Mucosa of descending colon (tissue), 3 donors: ENCODE measurements around the gene RIN2. TPM values are rescaled to one million over a fixed set of nuclear protein-coding genes. Genes with fewer than 3 reads are reported as not detected.

Experiments used
- ATAC-seq: fragments of 200-7000 bp; cut with Tn5 transposase; one replicate; pipeline ENCODE4 v1.9.1; 2020; ENCODE audit warnings: mild to moderate bottlenecking, moderate library complexity
- DNase-seq, 3 donors: peaks; one replicate each; pipeline ENCODE4 v3.0.0-alpha.2; 2020
- H3K36me3 ChIP-seq: fragments of 200-600 bp; one replicate; pipeline ENCODE4 v1.8.0; 2021; ENCODE audit warnings: low read depth, mild to moderate bottlenecking
- H3K4me1 ChIP-seq: fragments of 200-600 bp; one replicate; pipeline ENCODE4 v1.8.0; 2021; ENCODE audit warnings: low read depth, mild to moderate bottlenecking
- H3K4me3 ChIP-seq: fragments of 200-600 bp; one replicate; pipeline ENCODE4 v1.8.0; 2021; ENCODE audit warnings: mild to moderate bottlenecking
- H3K9me3 ChIP-seq: fragments of 200-600 bp; one replicate; pipeline ENCODE4 v1.8.0; 2021; ENCODE audit warnings: mild to moderate bottlenecking
- intact Hi-C, 2 donors: fragments of 100-400 bp; cut with DNase I in 1 of 2; cut with micrococcal nuclease in 1 of 2; formaldehyde crosslinking; loops; one replicate each; pipeline versions ENCODE4 v1.11.0 to v1.11.1; 2022; cut with DNase I, micrococcal nuclease
- total RNA-seq, 3 donors: library from RNA; stranded (reverse); fragmentation: NEBNext Ultra II Directional in 2 of 3; extraction: Animal tissue kit (Norgen Biotek cat#: 25700) in 2 of 3; gene quantifications; one replicate each; pipeline versions ENCODE4 v1.2.1 to v1.2.4, GENCODE V29; 2021 to 2023
- TF ChIP-seq, protein P1 (sequence below): fragments of 200-600 bp; IDR thresholded peaks from one replicate; pipeline ENCODE4 v1.8.0; 2022; ENCODE audit warnings: antibody characterized with exemption, mild to moderate bottlenecking
- donor health status: DM: no; HTN: no; CAD: no; lungs with moderate emphysema.
- donor health status: DM: no; HTN: no; CAD: no.
- donor health status: DM: no; HTN: yes; CAD: no.

RIN2 gene
- total RNA-seq, 3 donors from 2014 or later: 73.1 to 127 (median 73.9) TPM

DNA sequence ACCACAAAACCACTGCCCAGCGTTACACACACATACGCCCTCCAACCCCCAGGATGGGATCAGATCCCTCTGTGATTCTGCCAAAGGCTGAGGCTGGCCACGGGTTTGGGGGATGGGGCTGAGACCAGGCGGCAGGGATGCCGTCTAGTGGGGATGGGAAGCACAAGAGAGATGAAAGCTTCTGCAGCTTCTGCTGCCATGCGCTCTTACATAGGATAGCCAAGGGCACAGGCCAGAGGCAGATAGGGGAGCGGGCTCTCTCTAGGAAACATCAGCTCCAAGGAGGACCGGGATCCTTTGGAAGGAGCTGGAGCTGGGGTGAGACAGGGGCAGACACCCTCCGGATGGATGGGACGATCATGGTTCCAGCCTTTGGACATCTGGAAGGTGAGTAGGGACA, 18.7 kb upstream of the RIN2 start:
- intact Hi-C loops: no loop called here
- TF ChIP-seq, protein P1, sequence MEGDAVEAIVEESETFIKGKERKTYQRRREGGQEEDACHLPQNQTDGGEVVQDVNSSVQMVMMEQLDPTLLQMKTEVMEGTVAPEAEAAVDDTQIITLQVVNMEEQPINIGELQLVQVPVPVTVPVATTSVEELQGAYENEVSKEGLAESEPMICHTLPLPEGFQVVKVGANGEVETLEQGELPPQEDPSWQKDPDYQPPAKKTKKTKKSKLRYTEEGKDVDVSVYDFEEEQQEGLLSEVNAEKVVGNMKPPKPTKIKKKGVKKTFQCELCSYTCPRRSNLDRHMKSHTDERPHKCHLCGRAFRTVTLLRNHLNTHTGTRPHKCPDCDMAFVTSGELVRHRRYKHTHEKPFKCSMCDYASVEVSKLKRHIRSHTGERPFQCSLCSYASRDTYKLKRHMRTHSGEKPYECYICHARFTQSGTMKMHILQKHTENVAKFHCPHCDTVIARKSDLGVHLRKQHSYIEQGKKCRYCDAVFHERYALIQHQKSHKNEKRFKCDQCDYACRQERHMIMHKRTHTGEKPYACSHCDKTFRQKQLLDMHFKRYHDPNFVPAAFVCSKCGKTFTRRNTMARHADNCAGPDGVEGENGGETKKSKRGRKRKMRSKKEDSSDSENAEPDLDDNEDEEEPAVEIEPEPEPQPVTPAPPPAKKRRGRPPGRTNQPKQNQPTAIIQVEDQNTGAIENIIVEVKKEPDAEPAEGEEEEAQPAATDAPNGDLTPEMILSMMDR: no peak
- DNase-seq: peak in 1 of 3 donors; percentile 41

DNA sequence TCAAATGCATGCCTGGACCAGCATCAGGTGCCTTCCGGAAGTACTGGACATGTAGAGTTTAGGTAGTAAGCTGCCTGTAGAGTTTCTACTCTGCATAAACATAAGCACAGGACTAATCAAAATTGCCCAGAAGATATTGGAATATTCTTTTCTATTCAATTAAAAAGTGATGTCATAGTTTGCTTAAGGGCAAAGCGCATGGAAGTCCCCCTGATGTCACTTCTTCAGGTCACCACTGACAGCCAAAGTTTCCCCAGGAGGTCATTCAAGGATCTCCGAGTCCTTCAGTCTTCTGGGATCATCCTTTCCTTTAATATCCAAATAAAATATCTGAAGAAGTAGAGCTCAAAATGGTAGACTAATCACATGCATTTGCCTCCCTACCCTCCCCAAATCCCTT, 17.5 kb upstream of the RIN2 start:
- no peak for DNase-seq
- no peak for ATAC-seq
- intact Hi-C loops: no loop called here
- peaks cover 23% of the 10 kb centered on the region for H3K4me1 ChIP-seq
- H3K4me3 ChIP-seq: no peak overlapping the region
- H3K36me3 ChIP-seq: no peaks in the 10 kb centered on the region
- TF ChIP-seq, protein P1: no peak
- H3K9me3 ChIP-seq: no peaks in the 10 kb centered on the region

More for the DNA sequence above, 18.7 kb upstream of the RIN2 start:
- Histone ChIP-seq H3K4me1 (peaks cover 29% of the 10 kb centered on the region), H3K4me3 (no peak overlapping the region), H3K9me3 (no peaks in the 10 kb centered on the region), H3K36me3 (no peaks in the 10 kb centered on the region)
- ATAC-seq: no peak

DNA sequence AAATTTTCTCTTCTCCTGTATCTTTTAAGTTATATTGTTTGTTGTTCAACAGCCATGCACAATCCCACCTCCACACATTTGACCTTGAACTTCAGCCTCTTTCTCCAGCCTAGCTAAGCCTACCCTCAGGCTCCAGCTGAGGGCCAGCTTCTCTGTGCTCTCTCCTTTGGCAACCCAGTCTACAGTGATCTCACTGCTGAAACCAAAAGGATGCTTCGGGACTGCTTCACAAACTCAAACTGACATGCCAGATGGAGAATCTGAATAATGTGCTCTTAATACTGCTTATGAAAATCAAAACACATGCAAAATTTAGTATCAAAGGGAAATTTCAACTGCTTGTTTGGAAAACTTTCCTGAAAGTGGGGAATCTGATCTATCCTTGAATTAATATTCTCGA, 16.1 kb upstream of the RIN2 start:
- DNase-seq: no peak
- no peak overlapping the region for H3K4me3 ChIP-seq
- H3K4me1 ChIP-seq: peaks cover 14% of the 10 kb centered on the region
- no peaks in the 10 kb centered on the region for H3K36me3 ChIP-seq
- ATAC-seq: no peak
- TF ChIP-seq, protein P1: no peak
- intact Hi-C loops: no loop called here
- no peaks in the 10 kb centered on the region for H3K9me3 ChIP-seq

DNA sequence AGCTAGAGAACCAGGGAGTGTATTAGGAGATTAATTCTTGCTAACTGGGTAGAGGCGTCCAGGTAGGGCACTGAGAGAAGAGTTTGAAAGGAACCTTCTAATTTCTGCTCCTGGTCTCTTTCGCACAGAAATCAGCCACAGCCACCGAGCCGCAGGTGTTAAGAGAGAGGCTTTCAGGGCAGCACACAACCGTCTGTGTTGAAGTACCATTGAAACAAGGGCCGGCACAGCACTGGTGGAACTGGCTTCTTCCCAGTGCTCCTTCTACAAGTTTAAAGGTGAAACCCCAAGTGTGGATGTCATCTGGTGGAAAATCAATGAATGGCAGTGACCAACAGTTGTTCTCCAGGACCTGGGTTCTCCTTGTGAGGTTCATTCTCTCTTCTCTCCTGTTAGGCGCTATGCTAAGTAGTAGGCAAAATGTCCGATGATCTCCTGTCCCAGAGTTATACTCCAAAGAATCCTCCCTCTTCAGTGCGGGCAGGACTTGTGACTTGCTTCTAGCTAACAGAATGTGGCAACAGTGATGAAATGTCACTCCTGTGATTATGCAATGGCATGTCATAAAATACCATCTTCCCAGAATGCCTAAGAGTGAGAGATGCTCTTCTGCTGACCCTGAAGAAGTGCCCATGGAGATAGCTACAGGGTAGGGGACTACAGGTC, 15.0 kb upstream of the RIN2 start:
- intact Hi-C loops: no loop called here
- ATAC-seq (no peak), DNase-seq (no peak)
- no peaks in the 10 kb centered on the region for H3K9me3 ChIP-seq
- peaks cover 9% of the 10 kb centered on the region for H3K4me1 ChIP-seq
- no peak overlapping the region for H3K4me3 ChIP-seq
- H3K36me3 ChIP-seq: no peaks in the 10 kb centered on the region
- TF ChIP-seq, protein P1: no peak

DNA sequence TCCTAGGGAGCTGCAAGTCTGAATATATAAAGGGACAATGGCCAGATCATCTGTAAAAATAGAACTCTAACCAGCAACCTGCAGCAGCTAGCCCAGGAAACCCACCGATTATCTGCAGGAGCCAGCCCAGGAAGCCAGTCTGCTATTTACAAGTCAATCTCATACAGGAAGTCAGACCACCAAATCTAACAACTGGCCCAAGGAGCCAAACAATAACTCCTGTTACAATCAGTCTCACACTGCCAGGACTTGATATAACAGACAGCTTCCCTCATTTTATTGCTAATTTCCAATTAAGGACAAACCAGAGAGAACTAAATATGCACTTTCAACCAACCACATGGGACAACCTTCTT, 14.4 kb upstream of the RIN2 start:
- DNase-seq (no peak), ATAC-seq (no peak)
- TF ChIP-seq, protein P1: no peak
- intact Hi-C loops: no loop called here
- Histone ChIP-seq H3K9me3 (no peaks in the 10 kb centered on the region), H3K4me1 (peaks cover 9% of the 10 kb centered on the region), H3K36me3 (no peaks in the 10 kb centered on the region), H3K4me3 (no peak overlapping the region)

DNA sequence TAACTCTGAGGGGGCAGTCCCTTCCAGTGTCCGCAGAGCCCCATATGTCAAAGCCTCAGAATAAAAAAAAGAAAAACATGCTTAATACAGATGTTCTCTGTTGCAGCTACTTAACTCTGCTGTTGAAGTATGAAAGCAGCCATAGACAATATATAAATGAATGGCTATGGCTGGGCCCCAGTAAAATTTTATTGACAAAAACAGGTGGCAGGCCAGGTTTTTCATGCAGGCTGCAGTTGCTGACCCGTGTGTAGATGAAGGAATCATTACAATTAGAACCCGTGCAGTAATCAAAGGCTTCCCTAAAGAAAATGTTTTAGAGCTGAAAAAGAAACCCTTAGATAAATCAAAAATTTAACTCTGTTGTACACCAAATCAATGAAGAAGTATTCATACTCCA, 13.0 kb upstream of the RIN2 start:
- intact Hi-C loops: no loop called here
- H3K36me3 ChIP-seq: no peaks in the 10 kb centered on the region
- H3K9me3 ChIP-seq: no peaks in the 10 kb centered on the region
- DNase-seq (no peak), ATAC-seq (no peak)
- TF ChIP-seq, protein P1: no peak
- H3K4me3 ChIP-seq: no peak overlapping the region
- H3K4me1 ChIP-seq: peaks cover 5% of the 10 kb centered on the region
